GM21515 (cell line): ENCODE results near the gene CCDC27.
"Not testable (repeated sequence)": the region's sequence is repeated elsewhere in the genome, so short reads cannot be mapped to it uniquely, and the experiment has no call there.

ENCODE experiments used
- ATAC-seq: cut with Tn5 transposase; IDR thresholded peaks from one replicate; pipeline ENCODE4 v1.9.1; 2021; ENCODE audit not compliant: unreplicated experiment

CCDC27 gene

DNA sequence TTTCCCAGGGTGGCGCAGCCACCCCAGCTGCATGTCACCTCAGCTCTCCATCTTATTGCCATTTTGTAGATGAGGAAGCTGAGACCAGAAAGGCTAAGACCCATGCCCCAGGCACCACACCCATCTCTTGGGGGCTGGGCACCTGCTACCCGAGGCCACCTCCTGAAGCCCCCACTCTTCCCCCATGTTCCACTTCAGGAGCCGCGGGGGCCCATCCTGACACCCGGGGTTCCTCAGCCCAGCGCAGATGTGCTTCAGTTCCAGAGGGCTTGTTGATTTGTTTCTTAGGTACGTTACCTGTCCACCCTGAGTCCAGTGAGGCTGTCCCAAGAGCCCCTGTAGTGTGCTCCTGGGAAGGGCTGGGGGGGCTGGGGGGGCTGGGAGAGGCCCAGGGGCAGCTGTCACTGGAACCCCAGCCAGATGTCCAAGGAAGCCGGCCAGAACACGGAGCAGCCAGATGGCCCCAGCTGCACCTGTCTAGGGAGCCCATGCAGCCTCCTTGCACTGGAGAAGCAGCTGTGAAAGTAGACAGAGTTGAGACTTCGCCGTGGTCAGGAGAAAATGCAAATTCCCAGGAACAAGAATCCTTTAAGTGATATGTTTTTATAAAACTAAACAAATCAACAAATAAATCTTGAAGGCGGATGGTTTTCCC is 17.1 kb upstream of the CCDC27 start:
- ATAC-seq, result no peak

DNA sequence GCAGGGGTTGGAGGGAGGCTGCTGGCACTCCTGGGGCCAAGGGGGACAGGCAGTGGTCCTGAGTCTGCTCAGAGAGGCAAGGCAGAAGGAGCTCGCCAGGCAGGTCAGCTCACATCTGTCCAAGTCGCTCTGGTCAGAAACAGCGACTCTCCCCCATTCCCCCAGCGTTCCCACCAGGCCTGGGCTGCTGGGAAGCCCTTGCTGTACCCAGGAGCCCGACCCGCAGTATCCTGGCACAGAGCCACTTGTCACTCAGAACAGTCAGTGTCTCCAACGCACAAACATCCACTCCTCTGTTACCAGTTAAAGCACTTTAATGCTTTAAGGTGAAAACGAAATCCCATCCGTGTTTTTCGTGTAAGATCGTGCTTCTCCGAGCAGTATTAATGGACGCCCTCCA is 16.6 kb upstream of the CCDC27 start:
- no peak for ATAC-seq

DNA sequence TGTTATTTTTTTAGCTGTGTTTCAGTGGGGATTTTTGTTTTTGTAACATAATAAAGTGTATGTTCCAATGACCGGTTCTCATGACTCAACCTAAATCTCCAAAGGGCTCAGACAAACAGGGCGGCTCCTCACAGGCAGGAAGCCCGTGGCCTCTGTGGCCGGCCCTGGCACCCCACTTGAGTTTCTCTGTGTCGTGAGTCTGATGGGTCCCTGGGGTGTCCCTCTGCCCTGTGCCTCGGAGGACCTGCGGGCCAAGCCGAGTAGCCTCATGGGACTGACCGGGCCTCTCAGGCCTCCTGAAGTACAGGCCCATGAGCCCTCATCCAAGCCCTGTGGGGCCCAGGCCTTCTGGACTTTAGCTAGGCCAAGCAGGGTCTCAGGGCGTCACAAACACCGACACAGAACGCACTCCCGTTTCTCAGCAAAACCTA is 16.1 kb upstream of the CCDC27 start:
- no peak for ATAC-seq

DNA sequence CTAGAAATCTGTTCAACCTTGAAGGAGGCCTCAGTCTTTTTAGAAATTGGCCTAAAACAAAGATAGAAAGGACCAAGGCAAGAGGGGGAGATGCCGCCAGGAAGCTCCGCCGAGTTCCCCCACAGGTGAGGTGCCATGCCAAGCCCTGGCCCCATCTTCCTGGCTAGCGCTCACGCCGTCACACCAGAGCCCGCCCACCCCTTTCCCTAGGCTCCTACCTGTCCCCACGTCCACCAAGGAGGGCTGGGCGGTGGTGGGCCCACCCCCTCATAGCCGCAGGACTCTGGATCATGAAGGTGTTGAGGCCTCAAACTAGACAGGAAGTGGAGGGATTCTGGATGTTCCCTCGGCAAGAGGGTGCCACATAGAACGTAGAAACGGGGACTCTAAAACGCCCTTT is 15.5 kb upstream of the CCDC27 start:
- ATAC-seq, result no peak

DNA sequence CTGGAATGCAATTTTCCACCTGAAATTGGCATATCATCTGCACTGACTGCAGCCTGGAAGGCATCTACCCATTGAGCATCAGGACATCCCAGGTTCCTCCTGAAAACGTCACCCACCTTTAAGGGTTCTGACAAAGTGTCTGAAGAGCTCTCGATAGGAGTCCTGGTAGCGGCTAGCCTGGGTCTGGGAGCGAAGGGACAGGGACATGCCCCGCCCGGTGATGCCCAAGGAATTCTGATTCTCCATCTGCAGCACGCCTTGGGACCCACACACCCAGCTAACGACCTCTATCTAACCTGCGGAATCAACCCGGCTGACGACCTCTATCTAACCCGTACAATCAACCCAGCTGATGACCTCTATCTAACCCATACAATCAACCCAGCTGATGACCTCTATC is 13.3 kb upstream of the CCDC27 start:
- ATAC-seq, result no peak

DNA sequence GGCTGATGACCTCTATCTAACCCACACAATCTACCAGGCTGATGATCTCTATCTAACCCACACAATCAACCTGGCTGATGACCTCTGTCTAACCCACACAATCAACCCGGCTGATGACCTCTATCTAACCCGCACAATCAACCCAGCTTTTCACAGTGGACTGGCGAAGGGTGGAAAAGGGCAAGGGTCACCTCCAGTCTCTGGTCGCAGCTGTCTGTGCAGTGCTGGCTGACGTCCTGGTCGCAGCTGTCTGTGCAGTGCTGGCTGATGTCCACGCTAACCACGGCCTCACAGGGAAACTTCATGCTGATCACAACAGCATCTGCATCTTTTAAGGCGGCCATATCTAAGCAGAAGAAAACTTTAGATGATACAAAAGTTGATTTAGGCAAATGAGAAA is 12.2 kb upstream of the CCDC27 start:
- ATAC-seq, result no peak

DNA sequence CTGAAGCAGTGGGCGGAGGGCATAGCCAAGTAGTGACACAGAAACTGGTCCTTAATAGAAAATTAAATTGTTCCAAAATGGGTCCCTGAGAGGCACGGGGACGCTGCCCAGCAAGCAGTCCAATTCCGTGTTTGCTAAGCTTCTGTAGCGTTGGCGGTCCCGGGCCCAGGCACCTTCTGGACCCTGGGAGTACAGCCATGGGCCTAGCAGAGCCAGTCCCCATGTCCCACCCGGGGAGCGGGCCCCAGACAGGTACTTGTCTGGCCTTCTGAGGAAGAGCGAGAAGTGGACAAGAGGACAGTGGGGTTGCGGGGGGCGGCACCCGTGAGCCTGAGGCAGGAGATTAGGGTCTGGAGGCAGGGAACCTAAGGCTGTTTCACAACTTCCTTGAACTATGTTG is 11.5 kb upstream of the CCDC27 start:
- ATAC-seq, result no peak

DNA sequence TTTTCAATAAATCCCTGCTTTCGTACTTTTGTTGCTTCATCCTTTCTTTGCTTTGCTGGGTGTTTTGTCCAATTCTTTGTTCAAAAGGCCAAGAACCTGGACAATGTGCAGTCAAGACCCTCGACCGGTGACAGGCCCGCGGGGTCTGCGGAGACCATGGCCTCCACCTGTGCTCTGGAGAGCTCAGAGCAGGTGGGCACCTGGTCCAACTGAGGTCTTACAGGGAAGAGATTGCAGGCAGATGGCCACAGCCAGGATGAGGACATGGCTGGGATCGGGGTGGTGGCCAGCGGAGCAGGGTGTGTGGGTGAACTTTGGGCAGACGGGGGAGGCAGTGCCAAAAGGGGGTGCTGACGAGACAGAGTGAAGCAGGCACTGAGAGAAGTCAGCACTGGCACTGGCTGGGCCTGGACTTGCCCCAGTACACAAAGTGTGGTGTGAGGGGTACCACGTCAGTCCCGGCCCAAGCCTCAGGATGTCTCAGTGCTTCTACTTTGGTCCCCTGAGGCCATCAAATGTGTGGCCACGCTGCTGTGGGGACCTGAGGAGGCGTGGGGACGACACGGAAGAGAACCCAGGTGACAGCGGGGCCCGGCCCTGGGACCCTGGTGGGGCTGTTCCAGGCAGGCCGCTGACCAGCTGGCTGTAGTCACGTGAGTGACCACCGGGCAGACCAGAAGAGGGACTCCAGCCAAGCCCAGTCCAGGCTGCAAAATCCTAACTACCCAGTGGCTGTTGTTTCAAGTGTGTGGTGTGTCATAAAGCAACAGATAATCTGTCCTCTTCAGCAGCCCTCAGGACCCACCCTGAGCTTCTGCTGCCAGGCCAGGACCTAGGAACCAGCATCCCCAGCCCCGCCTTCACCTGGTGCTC is 10.4 kb upstream of the CCDC27 start:
- ATAC-seq, result no peak

DNA sequence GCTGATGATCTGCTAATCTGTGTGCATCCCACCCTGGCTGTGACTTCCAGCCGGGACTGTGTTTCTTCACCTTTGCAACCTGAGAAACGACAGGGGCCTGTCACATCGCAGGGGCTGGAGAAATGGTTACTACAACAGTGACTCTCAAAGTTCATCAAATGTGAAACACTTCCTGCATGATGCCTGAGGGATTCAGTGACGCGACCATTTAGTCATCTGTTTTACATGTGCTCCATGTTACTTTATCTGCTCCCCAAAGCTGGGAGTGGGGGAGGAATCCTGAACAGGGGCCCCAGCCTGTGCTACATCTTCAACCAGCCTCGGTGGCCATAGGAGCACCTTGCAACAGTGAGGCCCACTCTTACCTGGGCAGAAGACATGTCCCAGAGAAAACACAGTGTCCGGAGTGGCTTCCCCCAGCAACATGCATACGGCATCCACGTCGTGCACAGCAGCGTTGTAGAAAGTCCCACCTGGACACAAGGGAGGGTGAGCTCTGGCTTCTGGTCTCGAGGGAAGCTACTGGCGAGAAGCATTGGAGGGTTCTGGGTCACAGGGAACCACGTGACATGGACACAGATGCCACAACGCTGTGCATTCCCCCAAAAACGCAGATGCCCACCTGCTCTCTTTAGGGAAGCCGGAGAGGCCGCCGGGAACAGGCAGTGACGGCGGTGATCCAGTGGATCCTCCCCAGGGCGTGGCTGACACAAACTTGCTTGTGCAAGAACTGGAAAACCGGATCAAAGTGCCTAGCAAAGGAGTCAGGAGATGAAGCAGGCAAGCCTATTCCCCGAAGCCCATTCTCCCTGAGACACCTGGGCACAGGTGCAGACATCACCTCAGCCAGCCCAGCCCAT is 9.6 kb upstream of the CCDC27 start:
- no peak for ATAC-seq

DNA sequence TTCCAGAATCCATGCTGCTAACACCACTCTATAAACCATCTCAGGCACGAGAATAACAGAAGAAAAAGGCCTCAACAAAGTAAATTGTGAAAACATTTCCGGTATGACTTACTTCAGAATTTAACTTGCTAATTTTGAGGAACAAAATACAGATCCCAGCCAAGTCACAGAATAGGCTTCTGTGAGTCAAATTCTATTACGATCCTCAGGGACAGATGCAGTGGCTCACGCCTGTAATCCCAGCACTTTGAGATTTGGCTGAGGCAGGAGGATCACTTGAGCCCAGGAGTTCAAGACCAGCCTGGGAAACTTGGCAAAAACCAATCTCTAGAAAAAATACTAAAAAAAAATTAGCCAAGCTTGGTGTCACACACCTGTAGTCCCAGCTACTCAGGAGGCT is 8.8 kb upstream of the CCDC27 start:
- no peak for ATAC-seq

DNA sequence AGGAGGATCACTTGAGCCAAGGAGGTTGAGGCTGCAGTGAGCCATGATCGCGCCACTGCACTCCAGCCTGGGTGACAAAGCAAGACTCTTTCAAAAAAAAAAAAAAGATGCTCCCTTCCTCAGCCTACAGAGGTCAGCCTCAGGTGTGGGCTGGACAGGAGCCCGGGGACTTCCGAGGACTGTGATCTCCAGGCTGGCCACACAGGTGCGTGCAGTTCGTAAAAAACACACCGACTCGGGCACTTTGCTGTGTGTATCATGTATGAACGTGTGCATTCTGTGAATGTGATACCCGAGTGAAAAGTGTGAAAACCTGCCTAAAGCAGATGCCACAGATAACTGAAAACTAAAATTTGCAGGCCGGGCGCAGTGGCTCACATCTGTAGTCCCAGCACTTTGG is 8.4 kb upstream of the CCDC27 start:
- ATAC-seq, result no peak

DNA sequence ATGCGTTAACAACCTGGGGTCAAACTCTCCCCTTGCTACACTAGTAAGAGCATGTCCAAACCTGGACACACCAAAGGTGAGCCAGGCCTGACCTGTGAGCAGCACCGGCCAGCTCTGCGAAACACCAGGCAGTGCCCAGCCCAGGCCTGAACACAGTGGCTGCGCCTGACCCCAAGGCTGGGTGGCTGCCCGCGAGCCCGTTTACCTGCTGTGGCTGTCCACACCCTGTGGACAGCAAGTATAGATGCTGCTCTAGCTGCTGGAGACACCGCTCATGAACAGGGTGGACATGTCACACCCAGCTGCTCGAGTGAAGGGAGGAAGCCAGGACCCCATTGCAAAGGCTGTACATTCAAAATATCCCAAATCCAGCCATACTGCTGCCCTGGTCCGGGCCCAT is 7.6 kb upstream of the CCDC27 start:
- no peak for ATAC-seq

DNA sequence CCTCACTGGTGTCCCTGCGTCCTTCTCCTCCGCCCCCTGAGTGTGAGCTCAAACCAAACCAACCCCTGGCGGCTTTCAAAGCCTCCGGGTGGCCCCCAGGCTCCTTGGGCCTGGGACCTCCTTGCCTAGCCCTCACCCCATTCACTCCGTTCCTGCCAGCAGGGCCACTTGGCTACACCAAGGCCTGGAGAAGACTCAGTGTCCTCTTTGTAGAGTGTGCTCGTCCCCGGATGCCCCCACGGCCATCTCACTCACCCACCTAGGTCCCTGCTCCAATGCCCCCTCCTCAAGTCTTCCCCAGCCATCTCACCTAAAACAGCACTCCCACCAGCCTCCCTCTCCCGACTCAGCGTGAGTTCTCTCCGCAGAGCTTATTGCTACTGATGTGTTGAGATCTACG is 7.2 kb upstream of the CCDC27 start:
- ATAC-seq, result no peak

DNA sequence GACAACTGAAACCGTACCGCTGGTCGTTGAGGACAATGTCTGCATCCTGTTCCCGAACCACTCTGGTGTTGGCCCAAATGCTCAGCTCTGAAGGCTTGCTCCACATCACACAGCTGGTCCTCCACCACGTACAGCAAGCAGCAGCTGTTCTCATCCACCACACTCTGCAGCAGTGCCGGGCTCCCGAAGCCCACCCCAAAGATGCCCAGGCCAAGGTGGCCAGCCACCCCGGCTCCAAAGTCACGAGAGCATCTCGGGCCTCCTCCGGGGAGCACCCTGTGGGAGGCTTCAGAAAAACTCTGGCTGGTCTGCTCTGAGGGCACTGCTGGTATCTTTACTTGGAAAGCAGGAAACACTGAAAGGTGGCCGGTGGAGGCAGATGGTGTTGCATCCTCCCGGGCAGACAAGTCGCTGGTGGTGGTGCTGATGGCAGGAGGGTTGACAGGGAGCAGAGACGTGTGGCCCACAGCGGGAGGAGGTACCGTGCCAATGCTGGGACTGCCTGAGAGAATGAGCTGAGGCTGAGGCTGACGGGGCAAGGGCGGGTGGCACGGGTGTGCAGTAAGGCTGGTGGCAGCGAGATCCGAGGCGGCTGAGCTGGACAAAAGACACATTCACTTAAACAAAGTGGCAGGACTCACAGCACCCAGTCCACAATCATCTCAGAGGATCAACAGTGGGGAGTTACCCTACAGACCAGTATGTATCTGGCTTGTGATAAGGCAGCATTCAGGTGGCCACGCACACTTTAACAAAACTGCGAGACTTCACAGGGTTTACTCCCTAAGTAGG is 6.5 kb upstream of the CCDC27 start:
- ATAC-seq, result no peak

DNA sequence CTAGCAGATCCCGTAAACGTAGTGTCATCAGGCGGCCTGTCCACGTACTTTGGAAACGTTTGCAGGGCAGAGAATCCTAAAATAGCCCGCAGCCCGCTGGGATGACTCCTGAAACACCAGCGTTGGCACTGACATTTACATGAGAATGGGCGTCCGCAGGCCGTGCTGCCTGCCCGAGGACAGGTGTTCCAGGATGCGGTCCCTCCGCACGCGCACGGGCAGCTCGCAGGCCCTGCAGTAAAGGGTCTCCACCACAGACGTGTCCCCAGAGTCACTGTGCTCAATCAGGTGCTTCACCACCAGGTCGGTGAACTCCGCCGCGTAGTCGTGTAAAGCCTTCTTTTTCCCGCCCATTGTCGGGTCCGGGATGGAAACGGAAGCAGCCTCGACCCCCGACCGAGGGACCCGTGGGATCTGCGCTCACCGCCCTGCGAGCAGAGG is 5.8 kb upstream of the CCDC27 start:
- ATAC-seq, result no peak

DNA sequence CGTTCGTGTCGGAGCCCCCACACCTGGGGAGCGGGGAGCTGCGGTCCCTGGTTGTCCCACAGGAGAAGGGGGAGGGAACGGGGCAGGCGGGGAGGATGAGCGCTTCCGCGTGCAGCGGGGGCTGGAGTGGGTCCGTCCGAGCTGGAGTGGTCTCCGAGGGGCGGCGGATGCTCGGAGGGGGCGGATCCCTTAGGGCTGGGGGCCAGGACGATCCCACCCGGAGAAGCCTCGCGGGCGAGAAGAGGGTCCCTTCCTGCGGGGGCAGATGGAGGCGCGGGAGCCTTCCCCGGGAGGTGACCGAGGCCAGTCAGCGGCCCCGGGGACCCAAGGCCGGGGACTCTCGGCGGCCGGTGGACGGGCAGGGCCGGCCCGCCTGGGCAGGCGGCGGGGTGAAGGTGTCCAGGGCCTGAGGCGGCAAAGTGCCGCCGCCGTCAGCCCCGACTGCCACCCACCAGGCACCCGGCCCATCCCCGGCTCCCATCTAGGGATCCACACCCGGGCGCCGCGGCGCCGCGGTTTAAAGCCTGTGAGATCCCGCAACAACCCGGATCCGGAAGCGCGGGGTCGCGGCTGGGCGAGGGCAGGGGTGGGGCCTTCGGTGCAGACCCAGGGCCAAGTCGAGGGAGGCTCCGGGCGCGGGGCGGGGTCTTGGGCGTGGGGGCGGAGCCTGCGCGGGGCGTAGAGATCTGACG is 5.3 kb upstream of the CCDC27 start:
- ATAC-seq, result peak; percentile 84

DNA sequence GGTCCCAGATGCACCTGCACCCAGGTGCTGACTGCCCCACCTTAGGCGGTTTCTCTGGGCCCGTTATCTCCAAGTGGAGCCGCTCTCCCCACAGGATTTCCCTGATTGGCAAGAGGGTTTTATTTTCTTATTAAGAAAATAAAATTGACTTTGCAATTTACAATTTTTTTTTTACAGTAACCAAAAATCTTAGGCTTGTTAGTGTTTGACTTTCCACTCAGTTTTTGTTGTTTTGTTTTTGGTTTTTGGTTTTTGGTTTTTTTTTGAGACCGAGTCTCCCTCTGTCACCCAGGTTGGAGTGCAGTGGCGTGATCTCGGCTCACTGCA is 4.8 kb upstream of the CCDC27 start:
- no peak for ATAC-seq

DNA sequence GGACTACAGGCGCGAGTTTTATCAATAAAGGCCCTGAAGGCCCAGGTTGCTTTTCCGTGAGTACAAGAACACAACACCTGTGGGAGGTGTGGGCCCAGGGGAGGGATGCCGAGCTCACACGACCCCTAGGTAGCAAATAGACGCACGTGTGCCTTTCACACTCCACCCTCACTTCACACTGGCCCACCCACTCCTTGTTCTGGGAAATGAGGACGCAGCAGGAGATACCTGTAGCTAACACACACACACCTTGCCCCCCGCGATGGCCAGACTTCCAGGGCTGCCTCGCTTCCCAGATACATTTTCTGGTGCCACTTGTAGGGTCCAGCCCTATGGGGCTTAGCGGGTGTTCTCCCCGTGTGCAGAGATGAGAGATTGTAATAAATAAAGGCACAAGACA is 4.3 kb upstream of the CCDC27 start:
- no peak for ATAC-seq

DNA sequence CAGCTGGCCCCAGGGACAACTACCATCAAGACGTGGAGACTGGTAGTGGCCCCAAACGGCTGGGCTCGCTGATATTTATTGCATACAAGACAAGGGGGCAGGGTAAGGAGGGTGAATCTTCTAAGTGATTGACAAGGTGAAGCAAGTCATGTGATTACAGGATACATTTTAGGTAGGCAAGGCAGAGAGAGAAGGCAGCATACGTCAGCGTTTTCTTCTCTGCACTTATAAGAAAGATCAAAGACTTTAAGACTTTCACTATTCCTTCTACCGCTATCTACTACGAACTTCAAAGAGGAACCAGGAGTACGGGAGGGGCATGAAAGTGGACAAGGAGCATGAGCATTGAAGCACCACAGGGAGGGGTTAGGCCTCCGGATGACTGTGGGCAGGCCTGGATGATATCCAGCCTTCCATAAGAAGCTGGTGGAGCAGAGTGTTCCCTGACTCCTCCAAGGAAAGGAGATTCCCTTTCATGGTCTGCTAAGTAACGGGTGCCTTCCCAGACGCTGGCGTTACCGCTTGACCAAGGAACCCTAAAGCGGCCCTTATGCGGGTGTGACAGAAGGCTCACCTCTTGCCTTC is 3.8 kb upstream of the CCDC27 start:
- not testable (repeated sequence) for ATAC-seq

DNA sequence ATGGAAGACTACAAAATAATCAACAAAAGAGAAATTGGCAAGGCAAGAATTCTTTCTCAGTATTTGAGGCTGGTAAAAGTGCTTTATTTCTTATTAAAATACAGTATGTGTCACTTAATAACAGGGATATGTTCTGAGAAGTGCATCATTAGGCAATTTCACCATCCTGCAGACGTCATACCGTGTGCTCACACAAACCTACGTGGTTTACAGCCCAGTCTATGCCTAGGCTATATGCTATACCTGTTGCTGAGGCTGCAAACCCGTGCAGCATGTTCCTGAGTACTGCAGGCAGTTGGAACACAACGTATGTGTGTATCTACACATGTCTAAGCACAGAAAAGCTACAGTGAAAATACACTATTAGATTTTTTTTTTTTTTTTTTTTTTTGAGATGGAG is 2.7 kb upstream of the CCDC27 start:
- ATAC-seq, result no peak
